Daoy (cell line): ENCODE data around the gene SPDYE11. TPM values are rescaled to one million over a fixed set of nuclear protein-coding genes. Genes with fewer than 3 reads are reported as not detected.
A peak's percentile ranks its signal among the peaks of the same experiment; 100 is the strongest.
"Not testable (repeated sequence)": the region's sequence is repeated elsewhere in the genome, so short reads cannot be mapped to it uniquely, and the experiment has no call there.

Source experiments
- DNase-seq: peaks from one replicate; pipeline ENCODE4 v3.0.0-alpha.2; 2015; ENCODE audit warnings: low read depth
- total RNA-seq: library from RNA; depleted of rRNA; stranded (reverse); fragments of >200 nt; shearing (Covaris generic); gene quantifications from 2 replicates; pipeline ENCODE4 v1.2.3, GENCODE V29; 2014; rRNA removed

SPDYE11 gene, protein sequence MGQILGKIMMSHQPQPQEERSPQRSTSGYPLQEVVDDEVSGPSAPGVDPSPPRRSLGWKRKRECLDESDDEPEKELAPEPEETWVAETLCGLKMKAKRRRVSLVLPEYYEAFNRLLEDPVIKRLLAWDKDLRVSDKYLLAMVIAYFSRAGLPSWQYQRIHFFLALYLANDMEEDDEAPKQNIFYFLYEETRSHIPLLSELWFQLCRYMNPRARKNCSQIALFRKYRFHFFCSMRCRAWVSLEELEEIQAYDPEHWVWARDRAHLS
- total RNA-seq, result not detected in 2 replicates

DNA sequence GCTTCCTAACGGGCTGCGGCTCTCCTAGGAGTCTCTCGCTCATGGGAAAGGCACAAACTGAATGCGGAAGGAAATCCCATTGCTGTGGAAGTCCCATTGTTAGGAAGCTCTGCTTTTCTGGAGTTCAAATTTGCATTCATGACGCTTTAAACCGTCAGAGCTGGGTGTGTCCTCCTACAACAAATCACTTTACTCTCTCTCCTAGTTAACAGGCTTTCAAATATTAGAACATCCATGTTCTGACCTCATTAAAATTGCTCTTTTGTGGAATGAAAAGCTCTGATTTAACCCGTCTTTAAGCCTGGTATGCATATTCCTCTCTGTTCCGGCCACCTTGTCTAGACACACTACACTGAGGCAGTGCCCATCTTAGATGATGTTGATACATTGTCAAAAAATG lies at the start of gene SPDYE11:
Gene SPDYE11 (minus strand): TSS at position 101 of the 400 bp plus-strand sequence. CDS start 1,800 bp downstream, outside the sequence.
- not testable (repeated sequence) for DNase-seq

DNA sequence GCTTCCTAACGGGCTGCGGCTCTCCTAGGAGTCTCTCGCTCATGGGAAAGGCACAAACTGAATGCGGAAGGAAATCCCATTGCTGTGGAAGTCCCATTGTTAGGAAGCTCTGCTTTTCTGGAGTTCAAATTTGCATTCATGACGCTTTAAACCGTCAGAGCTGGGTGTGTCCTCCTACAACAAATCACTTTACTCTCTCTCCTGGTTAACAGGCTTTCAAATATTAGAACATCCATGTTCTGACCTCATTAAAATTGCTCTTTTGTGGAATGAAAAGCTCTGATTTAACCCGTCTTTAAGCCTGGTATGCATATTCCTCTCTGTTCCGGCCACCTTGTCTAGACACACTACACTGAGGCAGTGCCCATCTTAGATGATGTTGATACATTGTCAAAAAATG lies 28.2 kb upstream of the SPDYE11 start, which contains the start of gene SPDYE9:
Gene SPDYE9 (minus strand): TSS at position 101 of the 400 bp plus-strand sequence. CDS start 1,800 bp downstream, outside the sequence.
- DNase-seq, result not testable (repeated sequence)

DNA sequence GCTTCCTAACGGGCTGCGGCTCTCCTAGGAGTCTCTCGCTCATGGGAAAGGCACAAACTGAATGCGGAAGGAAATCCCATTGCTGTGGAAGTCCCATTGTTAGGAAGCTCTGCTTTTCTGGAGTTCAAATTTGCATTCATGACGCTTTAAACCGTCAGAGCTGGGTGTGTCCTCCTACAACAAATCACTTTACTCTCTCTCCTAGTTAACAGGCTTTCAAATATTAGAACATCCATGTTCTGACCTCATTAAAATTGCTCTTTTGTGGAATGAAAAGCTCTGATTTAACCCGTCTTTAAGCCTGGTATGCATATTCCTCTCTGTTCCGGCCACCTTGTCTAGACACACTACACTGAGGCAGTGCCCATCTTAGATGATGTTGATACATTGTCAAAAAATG lies 28.0 kb downstream of the SPDYE11 start, which contains the start of gene SPDYE8:
Gene SPDYE8 (minus strand): TSS at position 101 of the 400 bp plus-strand sequence. CDS start 1,800 bp downstream, outside the sequence.
- not testable (repeated sequence) for DNase-seq

DNA sequence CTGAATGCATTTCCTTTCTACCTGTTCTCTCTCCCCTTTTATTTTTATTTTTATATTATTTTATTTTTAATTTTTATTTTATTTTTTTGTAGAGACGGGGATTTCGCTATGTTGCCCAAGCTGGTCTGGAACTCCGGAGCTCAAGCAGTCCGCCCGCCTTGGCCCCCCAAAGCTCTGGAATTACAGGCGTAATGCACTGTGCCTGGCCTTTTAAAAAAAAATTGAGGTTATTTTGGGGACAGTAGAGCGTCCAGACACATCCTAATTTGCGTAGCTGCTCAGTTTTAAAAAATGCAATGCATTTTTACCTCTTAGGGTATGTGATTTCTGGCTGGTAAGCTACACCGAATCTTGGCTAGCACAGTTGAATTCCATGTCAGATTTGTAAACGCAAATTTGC lies 51.2 kb downstream of the SPDYE11 start:
- DNase-seq, result not testable (repeated sequence)

DNA sequence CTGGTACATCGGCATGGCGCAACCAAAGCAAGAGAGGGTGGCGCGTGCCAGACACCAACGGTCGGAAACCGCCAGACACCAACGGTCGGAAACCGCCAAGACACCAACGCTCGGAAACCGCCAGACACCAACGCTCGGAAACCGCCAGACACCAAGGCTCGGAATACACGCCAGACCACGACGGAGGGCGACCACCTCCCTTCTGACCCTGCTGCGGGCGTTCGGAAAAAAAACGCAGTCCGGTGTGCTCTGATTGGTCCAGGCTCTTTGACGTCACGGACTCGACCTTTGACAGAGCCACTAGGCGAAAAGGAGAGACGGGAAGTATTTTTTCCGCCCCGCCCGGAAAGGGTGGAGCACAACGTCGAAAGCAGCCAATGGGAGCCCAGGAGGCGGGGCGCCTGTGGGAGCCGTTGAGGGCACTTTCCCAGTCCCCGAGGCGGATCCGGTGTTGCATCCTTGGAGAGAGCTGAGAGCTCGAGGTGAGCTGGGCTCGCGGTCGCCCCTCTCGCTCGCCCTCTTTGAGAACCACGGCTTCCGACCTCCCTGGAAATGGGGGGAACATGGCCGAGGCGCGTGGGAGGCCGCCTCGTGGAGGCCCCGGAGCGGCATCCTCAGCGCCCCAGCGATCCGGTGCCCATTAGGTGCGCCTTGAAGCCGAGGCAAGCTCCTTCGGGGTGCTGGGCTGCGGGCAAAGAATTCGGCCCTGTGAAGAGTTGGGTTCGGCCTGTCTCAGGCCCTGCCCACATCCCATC lies 51.8 kb downstream of the SPDYE11 start:
- peak; percentile 90 for DNase-seq

DNA sequence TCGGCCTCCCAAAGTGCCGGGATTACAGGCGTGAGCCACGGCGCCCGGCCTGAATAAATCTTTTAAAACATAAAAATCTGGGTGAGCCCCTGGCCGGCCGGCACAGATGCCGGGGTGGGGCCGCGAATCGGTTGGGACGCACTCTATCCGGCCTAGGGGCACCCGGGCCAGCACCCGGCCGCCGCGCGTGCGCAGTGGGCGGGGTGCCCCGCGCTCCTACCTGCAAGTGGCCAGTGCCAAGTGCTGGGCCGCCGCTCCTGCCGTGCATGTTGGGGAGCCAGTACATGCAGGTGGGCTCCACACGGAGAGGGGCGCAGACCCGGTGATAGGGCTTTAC lies 52.4 kb downstream of the SPDYE11 start:
- not testable (repeated sequence) for DNase-seq

DNA sequence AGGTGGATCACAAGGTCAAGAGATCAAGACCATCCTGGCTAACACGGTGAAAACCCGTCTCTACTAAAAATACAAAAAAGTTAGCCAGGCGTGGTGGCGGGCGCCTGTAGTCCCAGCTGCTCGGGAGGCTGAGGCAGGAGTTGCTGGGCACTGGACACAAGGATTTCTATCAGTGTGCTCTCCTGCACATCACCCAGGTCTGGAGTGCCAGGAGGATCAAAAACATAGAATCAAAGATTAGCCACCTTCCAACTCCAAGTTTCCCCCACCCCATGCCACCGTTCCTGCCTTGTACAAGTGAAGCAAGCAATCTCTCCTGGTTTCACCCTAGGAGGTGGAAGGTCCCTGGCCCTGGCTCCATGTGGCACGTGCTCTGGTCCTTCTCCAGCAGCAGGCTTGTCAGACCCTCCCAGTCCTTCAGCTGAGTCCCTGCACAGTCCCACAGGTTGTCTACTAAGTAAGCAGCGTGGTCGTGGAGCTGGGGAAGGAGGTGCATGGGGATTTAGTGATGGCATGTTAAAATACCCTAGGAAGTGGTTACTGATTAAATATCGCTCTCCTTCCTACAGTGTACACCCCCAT lies 59.7 kb downstream of the SPDYE11 start:
- not testable (repeated sequence) for DNase-seq

Other genes with a start within 250 kb of the SPDYE11 start
- 1.9 and 4.5 TPM in 2 replicates for gene TYW1B, start 229.7 kb downstream of the SPDYE11 start, total RNA-seq
- gene POM121, start 132.8 kb downstream of the SPDYE11 start, total RNA-seq, result 6.7 and 7.1 TPM in 2 replicates
- gene TRIM74, start 88.4 kb downstream of the SPDYE11 start, total RNA-seq, result 0.21 TPM in 1 of 2 replicates, not detected in the other
- gene SPDYE8, start 28.1 kb downstream of the SPDYE11 start, total RNA-seq, result not detected in 2 replicates
- gene SPDYE9, start 28.1 kb upstream of the SPDYE11 start, total RNA-seq, result not detected in 2 replicates